ENCODE data around the gene GNAQ.

GNAQ gene

GRCh38 chr9:77915744-77916143, 115.9 kb downstream of the GNAQ start:
- no peak overlapping the region for H3K4me3 ChIP-seq (ENCODE audit: low read depth, low read length)
- TF ChIP-seq, protein P1, sequence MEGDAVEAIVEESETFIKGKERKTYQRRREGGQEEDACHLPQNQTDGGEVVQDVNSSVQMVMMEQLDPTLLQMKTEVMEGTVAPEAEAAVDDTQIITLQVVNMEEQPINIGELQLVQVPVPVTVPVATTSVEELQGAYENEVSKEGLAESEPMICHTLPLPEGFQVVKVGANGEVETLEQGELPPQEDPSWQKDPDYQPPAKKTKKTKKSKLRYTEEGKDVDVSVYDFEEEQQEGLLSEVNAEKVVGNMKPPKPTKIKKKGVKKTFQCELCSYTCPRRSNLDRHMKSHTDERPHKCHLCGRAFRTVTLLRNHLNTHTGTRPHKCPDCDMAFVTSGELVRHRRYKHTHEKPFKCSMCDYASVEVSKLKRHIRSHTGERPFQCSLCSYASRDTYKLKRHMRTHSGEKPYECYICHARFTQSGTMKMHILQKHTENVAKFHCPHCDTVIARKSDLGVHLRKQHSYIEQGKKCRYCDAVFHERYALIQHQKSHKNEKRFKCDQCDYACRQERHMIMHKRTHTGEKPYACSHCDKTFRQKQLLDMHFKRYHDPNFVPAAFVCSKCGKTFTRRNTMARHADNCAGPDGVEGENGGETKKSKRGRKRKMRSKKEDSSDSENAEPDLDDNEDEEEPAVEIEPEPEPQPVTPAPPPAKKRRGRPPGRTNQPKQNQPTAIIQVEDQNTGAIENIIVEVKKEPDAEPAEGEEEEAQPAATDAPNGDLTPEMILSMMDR (IDR thresholded peaks at IDR 0.05; ENCODE audit: insufficient read depth, low read depth, low read length, missing control alignments) = no peak
- DNase-seq (ENCODE audit: low read depth) = no peak

DNA sequence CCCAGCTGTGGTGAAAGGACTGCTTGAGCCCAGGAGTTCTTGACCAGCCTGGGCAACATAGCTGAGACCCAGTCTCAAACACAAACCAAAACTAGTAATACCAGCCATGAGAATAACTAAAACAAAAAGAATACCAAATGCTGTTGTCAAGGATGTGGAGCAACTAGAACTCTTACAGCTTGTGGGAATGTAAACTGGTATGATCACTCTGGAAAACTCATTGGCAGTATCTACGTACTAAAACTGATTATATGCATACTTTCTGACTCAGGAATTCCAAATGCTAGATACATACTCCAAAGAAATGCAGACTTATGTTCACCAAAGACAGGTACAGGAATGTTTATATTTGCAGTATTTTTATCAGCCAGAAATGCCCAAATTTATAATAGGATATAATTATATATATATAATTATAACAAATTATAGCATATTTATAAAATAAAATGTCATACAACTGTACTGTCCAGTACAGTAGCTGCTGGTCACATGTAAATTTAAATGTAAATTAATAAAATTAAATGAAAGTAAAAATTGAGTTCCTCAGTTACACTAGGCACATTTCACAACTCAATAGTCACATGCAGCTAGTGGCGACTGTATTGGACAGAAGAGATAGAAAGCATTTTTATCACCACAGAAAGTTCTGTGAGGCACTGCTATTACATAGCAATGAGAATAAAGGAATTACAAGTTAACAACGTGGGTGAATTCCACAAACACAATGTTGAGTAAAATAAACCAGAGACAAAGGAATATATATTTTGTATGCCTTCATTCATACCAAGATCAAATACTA, 118.5 kb downstream of the GNAQ start:
- TF ChIP-seq, protein P1 (IDR thresholded peaks at IDR 0.05; ENCODE audit: insufficient read depth, low read depth, low read length, missing control alignments) = no peak
- DNase-seq (ENCODE audit: low read depth) = no peak
- H3K4me3 ChIP-seq (ENCODE audit: low read depth, low read length) = no peak overlapping the region

GRCh38 chr9:77911928-77912327, 119.7 kb downstream of the GNAQ start:
- H3K4me3 ChIP-seq (ENCODE audit: low read depth, low read length) = no peak overlapping the region
- DNase-seq (ENCODE audit: low read depth) = no peak
- TF ChIP-seq, protein P1 (IDR thresholded peaks at IDR 0.05; ENCODE audit: insufficient read depth, low read depth, low read length, missing control alignments) = no peak

- TF ChIP-seq, protein P1 (IDR thresholded peaks at IDR 0.05; ENCODE audit: insufficient read depth, low read depth, low read length, missing control alignments) = no peak
- DNase-seq (ENCODE audit: low read depth) = no peak
- H3K4me3 ChIP-seq (ENCODE audit: low read depth, low read length) = no peak overlapping the region
Observed at GRCh38 chr9:77910194-77910621, 121.4 kb downstream of the GNAQ start.

GRCh38 chr9:77909306-77909705, 122.3 kb downstream of the GNAQ start:
- TF ChIP-seq, protein P1 (IDR thresholded peaks at IDR 0.05; ENCODE audit: insufficient read depth, low read depth, low read length, missing control alignments) = no peak
- H3K4me3 ChIP-seq (ENCODE audit: low read depth, low read length) = no peak overlapping the region
- DNase-seq (ENCODE audit: low read depth) = peak; percentile 14

DNA sequence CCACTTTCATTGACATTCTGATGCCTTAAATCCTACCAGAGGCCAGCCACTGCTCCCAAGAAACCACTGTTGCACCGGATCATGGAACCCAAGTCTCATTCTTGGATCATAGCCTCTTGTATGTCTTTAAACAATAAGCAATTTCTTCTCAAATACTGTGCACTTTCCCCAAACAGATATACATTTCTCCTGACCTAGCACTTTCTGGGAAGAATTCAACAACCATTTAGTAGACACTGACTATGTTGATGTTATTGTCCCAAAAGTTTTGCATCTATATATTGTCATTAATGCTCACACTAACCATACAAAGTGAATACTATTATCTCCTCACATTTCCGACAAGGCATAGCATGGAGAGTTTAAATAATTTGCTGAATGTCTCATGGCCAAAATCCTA, 123.3 kb downstream of the GNAQ start:
- no peak overlapping the region for H3K4me3 ChIP-seq (ENCODE audit: low read depth, low read length)
- TF ChIP-seq, protein P1 (IDR thresholded peaks at IDR 0.05; ENCODE audit: insufficient read depth, low read depth, low read length, missing control alignments) = no peak
- DNase-seq (ENCODE audit: low read depth) = no peak

GRCh38 chr9:77907585-77907984, 124.0 kb downstream of the GNAQ start:
- TF ChIP-seq, protein P1 (IDR thresholded peaks at IDR 0.05; ENCODE audit: insufficient read depth, low read depth, low read length, missing control alignments) = no peak
- DNase-seq (ENCODE audit: low read depth) = no peak
- no peak overlapping the region for H3K4me3 ChIP-seq (ENCODE audit: low read depth, low read length)
